Measurements from ENCODE around the gene GABRP.
"Not testable (repeated sequence)": the region's sequence is repeated elsewhere in the genome, so short reads cannot be mapped to it uniquely, and the experiment has no call there.

The GABRP gene

DNA sequence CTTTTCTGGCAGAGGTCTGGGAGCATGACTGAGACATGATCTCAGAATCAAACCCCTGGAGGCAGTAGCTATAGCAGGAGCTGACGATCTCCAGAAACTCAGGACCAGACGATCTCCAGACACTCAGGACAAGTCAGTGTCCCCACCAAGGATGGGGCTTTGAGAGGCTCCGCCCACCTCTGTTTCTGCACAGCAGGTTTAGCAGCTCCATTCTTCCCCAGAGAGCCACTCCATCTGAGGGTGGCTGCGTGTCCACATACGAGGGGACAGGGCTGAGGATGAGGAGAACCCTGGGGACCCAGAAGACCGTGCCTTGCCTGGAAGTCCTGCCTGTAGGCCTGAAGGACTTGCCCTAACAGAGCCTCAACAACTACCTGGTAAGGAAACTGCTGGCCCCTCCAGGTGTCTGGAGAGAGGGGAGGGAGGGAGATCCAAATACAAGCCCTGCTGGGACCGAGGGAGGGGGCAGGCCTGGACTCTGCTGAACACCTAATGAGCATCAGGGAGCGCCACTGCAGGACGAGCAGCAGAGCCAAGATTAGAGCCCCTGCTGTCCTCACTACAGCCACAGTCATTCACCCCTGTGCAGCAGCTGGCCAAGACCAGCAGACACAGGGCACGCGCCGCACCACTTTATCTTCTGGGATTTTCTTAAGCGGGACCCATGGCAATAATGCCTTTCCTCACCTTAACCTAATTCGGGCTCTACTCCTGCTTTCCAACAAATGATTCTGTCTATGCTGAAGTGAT is at the start of gene GABRP:
GABRP (plus strand) TSS at position 228 of the 750 bp plus-strand sequence. CDS start 4,891 bp downstream, outside the sequence.
- DNase-seq = no peak

DNA sequence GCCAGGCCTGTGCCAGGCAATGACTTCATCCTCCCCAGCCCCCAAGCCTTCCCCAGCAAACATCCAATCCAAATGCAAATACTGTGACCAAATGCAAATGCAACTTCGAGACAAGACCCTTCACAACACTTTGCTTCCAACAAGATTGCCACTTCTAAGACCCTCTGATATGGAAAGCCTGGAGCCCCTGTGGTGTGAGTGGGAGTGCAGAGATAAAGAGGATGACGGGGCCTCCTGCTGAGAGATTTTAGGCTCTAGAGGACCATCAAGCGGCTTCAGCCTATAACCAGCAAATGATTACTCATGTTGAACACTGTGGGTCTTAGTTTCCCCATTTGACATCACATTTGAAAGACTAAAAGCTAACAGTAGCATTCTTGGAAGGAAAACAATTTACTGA is 46.6 kb upstream of the GABRP start:
- no peak for DNase-seq

GRCh38 chr5:170737591-170737990 is 45.9 kb upstream of the GABRP start:
- DNase-seq = no peak

DNA sequence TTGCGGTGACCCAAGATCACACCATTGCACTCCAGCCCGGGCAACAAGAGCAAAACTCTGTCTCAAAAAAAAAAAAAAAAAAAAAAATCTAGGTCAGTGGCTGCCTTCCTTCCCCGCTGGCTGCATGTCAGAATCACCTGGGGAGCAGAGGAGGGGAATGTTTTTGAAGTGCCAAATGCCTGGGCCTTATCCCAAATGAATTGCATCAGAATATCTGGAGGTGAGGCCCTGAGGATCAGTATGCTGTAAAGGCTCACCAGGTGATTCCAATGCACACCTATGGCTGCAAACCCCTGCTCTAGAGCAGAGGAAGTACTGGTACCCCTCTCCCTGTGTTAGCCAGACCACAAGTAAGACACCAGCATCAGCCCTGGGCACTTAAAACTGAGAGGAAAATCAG is 44.7 kb upstream of the GABRP start:
- DNase-seq = no peak

DNA sequence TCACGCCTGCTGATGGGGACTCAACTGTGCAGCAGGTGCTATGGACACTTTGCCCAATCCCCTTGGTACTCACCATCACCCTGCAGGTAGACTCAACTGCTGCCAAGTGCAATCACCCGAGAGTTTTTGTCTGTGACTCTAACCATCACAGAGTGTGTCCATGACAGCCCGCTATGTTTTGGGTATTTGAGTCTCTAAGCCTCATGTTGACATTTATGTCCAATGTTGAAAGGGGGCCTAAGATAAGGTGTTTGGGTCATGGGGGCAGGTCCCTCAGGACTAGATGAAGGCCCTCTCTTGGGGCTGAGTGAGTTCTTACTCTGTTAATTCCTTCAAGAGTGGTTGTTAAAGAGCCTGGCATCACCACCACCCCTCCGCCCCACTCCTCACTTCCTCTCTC is 44.1 kb upstream of the GABRP start:
- DNase-seq = no peak

DNA sequence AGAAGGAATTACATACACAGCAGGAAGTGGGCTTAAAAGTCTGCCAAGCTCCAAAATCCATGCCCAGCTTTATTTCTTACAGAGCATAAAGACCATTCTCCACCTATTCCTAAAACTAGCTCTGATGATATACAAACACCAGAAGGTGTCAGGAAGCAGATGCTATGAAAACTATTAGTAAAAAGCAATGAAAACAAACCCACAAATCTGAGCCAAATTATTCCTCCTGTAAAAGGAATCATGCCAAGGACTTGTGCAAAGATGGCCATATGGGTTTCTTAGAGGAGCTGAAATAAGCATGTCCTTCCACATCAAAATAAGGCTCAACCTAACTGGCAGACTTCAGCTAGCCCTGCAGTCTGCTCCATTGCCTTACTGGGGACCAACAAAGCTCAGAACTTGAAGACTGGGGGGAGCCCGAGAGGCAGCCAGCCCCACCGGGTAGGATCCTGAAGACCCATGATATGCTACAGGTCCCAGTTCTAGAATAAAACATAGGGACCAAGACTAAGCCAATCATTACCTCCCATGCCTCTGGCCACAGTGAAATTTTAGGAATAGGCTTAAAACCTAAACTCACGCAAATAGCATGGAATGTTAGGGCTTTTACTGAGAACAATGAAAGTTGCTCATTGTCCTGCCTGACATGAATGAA is 42.8 kb upstream of the GABRP start:
- no peak for DNase-seq

- DNase-seq = no peak
Measured at GRCh38 chr5:170741801-170742200, 41.7 kb upstream of the GABRP start.

- DNase-seq = no peak
Measured at GRCh38 chr5:170743876-170744212, 39.7 kb upstream of the GABRP start.

DNA sequence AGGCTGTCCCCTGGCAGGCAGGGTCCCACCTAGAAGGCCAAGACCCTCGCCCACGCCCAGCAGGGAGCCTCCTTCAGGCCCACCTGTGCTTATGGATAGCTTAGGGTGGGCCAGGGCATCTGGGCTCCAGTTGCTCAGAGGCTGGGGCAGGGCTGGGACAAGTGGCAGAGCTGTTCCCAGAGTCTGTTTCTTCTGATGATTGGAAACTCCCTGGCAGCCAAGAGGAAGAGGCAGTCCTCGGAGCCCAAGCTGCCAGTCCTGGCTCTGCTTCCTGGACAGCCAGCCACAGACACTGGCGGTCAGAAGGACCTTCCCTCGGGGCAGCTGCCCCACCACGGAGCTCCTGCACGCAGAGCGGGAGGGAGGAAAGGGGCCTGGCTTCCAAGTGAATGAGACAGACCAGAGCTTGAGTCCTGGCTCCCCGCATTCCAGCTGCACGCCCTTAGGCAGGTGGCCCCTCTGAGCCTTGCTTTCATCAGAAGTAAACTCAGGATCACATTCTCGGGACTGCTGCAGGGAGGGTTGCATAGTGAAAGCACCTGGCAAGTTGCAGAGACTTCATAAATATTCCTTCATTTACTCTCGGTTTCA is 37.9 kb upstream of the GABRP start:
- no peak for DNase-seq

DNA sequence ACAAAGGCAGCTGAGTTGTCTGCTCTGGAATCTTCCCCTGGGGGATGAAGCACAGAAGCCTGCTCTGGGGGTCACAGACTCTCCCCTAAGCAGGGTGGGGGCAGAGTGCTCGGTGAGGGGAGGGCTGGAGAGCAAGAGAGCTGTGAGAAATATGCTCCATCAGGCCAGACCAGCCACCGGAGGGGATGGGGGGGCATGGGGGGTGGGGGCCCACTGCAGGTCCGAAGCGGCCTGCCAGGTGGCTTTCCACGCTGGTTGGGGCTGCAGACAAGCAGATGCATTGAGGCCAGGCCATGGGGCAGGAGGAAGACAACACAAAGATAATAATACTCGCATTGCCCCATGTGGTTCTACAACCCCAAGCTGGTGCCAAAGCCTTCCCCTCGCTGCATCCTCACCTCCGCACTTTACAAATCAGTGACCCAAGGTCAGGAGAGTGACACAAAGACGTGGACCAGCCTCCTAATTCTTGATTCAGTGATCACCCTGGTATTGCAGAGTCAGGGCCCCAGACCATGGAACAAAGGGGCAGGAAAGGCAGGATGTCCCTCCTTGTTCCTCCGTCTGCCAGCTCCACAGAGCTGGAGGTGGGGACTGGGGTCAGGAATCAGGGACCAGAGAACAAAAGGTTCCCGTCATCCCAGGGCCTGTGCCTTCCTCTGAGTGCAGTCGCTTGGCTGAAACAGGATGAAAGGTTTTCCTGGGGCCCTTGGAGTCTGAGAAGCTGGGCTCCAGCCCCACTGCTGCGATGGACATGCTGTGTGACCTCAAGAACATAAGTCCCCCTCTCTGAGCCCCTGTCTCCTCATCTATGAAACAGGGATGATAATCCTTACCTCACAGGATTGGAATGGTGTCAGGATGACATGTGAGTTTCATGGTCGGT is 37.2 kb upstream of the GABRP start:
- DNase-seq = no peak

- DNase-seq = no peak
Measured at GRCh38 chr5:170746961-170747340, 36.6 kb upstream of the GABRP start.

DNA sequence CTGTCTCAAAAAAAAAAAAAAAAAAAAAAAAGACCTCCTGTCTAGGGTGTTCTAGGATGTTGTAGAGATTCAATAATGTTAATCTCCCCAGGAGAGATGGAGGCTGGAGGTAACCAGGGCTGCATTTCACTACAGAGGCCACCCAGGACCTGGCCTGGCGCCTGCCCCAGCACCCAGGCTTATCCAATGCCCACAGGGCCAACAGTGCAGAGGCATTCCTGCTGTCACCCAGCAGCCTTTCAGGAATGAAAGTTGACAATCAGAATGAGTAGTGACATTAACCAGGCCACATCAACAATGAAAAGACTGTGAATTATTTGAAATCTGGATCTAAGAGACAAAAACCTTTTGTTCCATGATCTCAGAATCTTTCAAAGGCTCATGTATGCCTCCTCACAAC is 36.2 kb upstream of the GABRP start:
- DNase-seq = no peak

DNA sequence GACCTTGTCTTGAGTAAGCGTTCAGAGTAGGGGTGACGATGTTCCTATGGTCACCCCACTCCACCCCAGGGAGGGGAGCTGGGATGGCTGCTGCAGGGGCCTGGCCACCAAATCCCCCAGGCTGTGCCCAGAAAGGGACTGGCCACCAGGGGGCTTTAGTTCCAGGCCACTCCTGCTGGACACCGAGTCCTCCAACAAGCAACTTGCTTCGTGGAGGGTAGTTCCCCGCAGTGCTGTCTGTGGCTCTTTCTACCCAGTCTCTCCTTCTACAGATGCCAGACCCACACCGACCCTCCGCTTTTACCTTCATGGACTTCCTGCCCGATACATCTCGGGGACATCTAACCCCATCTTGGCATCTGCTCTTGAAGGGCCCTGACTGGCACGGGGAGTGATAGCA is 35.7 kb upstream of the GABRP start:
- no peak for DNase-seq

DNA sequence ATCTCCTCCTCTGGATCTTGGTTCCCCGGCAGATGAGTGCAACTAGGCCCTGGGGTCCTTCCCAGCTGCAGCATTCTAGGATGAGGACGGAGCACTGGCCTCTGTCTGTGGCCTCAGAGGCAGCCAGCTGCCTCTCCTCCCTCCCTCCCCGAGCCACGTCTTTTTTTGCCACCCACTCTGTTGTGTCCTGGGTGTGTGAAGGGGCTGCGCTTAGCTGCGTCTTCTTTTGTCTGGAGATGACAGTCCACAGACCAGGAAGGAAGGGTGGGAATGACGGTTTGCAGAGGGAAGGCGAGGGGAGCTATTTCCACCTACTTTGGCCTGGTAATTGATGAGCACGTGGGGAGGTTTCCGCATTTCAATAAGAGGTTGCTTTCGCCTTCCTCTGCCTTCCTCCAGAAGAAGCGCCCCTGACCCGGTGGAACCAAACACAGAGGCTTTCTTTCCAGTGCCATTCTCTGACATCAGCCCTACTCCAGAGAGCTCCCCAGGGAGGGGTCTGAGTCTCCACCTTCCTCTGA is 34.5 kb upstream of the GABRP start:
- no peak for DNase-seq

GRCh38 chr5:170749911-170750431 is 33.6 kb upstream of the GABRP start:
- no peak for DNase-seq

DNA sequence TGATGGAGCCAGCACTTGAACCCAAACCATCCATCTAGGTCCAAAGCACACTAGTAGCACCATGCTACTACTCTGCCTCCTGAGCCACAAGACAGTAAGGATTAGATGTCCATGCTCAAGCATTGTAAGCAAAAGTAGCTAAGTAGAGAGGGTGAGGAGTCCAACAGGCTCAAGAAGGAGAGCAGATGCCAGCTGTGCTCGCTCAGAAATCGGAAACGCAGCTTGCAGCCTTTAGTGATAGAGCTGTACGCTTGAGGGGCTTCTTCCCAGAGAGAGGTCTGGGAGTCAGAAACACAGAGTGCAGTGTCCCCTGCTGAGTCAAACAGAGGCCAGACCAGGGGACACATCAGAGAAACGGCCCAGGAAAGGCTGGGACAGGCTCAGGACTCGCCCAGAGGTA is 32.7 kb upstream of the GABRP start:
- no peak for DNase-seq

GRCh38 chr5:170751631-170752030 is 31.9 kb upstream of the GABRP start:
- DNase-seq = no peak

DNA sequence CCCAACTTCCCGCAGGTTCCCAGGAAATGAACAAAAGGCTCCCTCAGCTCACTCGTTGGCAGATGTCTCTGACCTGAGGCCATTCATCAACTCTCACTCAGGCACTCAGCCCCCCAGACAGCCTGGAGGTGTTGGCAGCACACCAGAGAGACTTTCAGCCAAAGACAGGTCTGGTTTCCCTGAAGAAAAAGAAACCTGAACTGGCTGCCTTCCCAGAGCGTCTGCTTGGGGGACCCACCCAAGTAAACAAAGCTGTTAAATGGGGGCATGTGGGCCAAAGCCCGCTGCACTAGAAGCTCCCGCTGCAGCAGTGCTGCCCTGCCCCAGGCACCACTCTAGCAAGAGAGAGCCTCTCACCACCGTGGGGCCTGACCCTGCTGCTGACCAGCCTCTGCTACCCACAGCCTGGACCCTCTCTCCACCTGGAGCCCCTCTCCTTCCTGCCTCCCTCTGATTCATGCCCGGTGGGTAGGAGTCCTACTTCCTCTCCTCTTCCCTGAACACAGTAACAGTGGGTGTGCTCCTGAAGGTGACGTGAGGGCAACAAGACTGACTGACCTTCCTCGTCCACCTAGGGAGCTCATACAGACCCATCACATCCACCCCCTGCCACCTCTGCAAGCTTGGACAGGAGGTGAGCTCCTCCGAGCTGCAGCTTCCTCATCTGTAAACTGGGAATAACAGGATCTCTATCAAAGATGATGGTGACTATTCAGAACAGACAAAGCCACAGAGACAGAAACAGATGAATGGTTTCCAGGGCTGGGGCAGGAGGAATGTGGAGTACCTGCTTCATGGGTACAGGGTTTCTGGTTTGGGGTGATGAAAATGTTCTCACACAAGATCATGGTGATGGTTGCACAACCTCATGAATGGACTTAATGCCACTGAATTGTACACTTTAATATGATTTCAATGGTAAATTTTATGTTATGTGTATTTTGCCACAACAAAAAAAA is 31.0 kb upstream of the GABRP start:
- no peak for DNase-seq

- DNase-seq = no peak
Measured at GRCh38 chr5:170753311-170753710, 30.2 kb upstream of the GABRP start.

DNA sequence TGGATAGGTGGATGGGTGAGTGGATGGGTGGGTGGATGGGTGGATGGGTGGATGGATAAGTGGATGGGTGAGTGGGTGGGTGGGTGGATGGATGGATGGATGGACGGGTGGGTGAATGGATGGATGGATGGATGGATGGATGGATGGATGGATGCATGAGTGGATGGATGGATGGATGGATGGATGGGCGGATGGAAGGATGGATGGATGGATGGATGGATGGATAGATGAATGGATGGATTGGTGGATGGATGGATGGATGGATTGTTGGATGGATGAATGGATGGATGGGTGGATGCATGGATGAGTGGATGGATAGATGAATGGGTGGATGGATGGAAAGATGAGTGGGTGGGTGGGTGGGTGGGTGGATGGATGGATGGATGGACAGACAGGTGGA is 29.0 kb upstream of the GABRP start:
- DNase-seq = not testable (repeated sequence)

DNA sequence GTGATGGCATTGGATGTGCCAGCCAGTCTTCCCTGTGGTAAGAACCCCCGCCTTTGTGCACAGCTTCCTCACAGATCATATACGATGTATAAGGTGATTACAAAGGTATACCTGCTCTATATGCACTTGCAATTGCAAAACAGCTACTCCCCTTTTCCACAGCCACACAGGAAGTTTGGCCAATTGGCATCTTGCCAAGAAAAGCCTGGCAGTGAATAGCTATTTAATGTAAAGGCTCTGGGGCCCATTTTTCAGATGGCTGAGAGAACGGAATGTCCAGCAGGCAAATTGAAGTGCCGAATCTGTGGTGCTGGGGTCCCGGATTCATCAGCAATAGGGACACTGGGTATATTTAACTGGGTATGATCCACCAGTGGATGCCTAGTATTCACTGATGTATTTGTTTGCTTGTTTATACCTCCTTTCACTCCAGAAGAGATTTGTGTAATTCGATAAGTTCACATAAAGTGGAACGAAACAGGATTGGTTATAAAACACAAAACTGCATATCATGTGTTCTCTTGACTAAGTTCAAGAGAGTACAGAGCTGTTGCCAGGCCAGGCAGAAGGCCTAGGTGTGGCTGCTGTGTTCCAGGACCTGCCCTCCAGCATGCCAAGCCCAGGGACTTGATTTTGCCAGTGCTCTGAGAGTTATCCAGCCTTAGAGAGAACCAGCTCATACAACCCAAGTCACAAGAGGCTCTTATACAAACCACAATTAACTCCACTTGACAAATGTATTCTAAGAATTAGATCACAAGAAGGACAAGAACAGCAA is 27.7 kb upstream of the GABRP start:
- DNase-seq = no peak
